H9 (cell line): ENCODE measurements around the gene MAP6. TPM values are rescaled to one million over a fixed set of nuclear protein-coding genes. Genes with fewer than 3 reads are reported as not detected.

Experiments used
- DNase-seq: peaks from one replicate; pipeline ENCODE4 v3.0.0-alpha.2; 2017
- H2AFZ ChIP-seq: one replicate; pipeline ENCODE4 v1.6.1; 2013; ENCODE audit warnings: mild to moderate bottlenecking, low read length, control low read depth, moderate library complexity
- H2AK5ac ChIP-seq: 2 replicates; pipeline ENCODE4 v1.6.1; 2013; ENCODE audit warnings: low read length, control low read depth, mixed read lengths; ENCODE audit not compliant: insufficient read length
- H2BK120ac ChIP-seq: one replicate; pipeline ENCODE4 v1.6.1; 2013; ENCODE audit warnings: low read depth, mild to moderate bottlenecking, low read length, control low read depth, inconsistent platforms; ENCODE audit not compliant: poor library complexity, severe bottlenecking
- H2BK12ac ChIP-seq: 2 replicates; pipeline ENCODE4 v1.6.1; 2013; ENCODE audit warnings: low read length, control low read depth, mixed read lengths, low read depth; ENCODE audit not compliant: insufficient read length
- H2BK15ac ChIP-seq: 2 replicates; pipeline ENCODE4 v1.6.1; 2013; ENCODE audit warnings: low read depth, low read length, control low read depth
- H2BK20ac ChIP-seq: one replicate; pipeline ENCODE4 v1.6.1; 2013; ENCODE audit warnings: low read depth, mild to moderate bottlenecking, low read length, control low read depth, inconsistent platforms; ENCODE audit not compliant: poor library complexity, severe bottlenecking
- H2BK5ac ChIP-seq: 2 replicates; pipeline ENCODE4 v1.6.1; 2013; ENCODE audit warnings: low read length, control low read depth, mixed read lengths; ENCODE audit not compliant: insufficient read length
- H3K14ac ChIP-seq: 2 replicates; pipeline ENCODE4 v1.6.1; 2013; ENCODE audit warnings: low read length, control low read depth; ENCODE audit not compliant: insufficient read depth
- H3K18ac ChIP-seq: 2 replicates; pipeline ENCODE4 v1.6.1; 2013; ENCODE audit warnings: low read depth, mild to moderate bottlenecking, mixed read lengths, low read length, control low read depth; ENCODE audit not compliant: insufficient read length
- H3K23ac ChIP-seq: 2 replicates; pipeline ENCODE4 v1.6.1; 2013; ENCODE audit warnings: low read length, control low read depth, mixed read lengths, low read depth; ENCODE audit not compliant: insufficient read length
- H3K23me2 ChIP-seq: 2 replicates; pipeline ENCODE4 v1.6.1; 2013; ENCODE audit warnings: low read depth, mild to moderate bottlenecking, mixed read lengths, low read length, control low read depth; ENCODE audit not compliant: insufficient read length, poor library complexity, severe bottlenecking
- H3K27ac ChIP-seq: 2 replicates; pipeline ENCODE4 v1.5.1; 2013; ENCODE audit warnings: low read length, control low read depth, mixed read lengths, low read depth; ENCODE audit not compliant: insufficient read length
- H3K27me3 ChIP-seq: 2 replicates; pipeline ENCODE4 v1.6.1; 2013; ENCODE audit warnings: low read length, control low read depth, inconsistent platforms; ENCODE audit not compliant: insufficient read depth
- H3K4ac ChIP-seq: 2 replicates; pipeline ENCODE4 v1.6.1; 2013; ENCODE audit warnings: low read depth, mild to moderate bottlenecking, control low read depth, inconsistent platforms, low read length, moderate library complexity
- H3K4me1 ChIP-seq: 2 replicates; pipeline ENCODE4 v1.6.1; 2013; ENCODE audit warnings: low read length, control low read depth, inconsistent platforms; ENCODE audit not compliant: insufficient read depth
- H3K4me2 ChIP-seq: 2 replicates; pipeline ENCODE4 v1.6.1; 2013; ENCODE audit warnings: low read length, control low read depth, mixed read lengths; ENCODE audit not compliant: insufficient read length, insufficient read depth
- H3K56ac ChIP-seq: 2 replicates; pipeline ENCODE4 v1.6.1; 2013; ENCODE audit warnings: low read depth, mild to moderate bottlenecking, mixed read lengths, low read length, control low read depth; ENCODE audit not compliant: insufficient read length
- H3K79me1 ChIP-seq: 2 replicates; pipeline ENCODE4 v1.6.1; 2013; ENCODE audit warnings: low read depth, mild to moderate bottlenecking, moderate library complexity, low read length, control low read depth, inconsistent platforms; ENCODE audit not compliant: insufficient read depth, poor library complexity, severe bottlenecking
- H3K79me2 ChIP-seq: 2 replicates; pipeline ENCODE4 v1.6.1; 2013; ENCODE audit warnings: low read length, control low read depth, inconsistent platforms; ENCODE audit not compliant: insufficient read depth
- H3K9ac ChIP-seq: 2 replicates; pipeline ENCODE4 v1.6.1; 2013; ENCODE audit warnings: low read length, control low read depth, mixed read lengths; ENCODE audit not compliant: insufficient read length; ENCODE audit errors: extremely low read depth
- H3K9me3 ChIP-seq: one replicate; pipeline ENCODE4 v1.6.1; 2013; ENCODE audit warnings: low read depth, low read length, inconsistent platforms; ENCODE audit not compliant: control insufficient read depth
- H3T11ph ChIP-seq: one replicate; pipeline ENCODE4 v1.6.1; 2013; ENCODE audit warnings: mild to moderate bottlenecking, low read length, control low read depth, inconsistent platforms
- H4K20me1 ChIP-seq: one replicate; pipeline ENCODE4 v1.6.1; 2013; ENCODE audit not compliant: control insufficient read depth, insufficient read length, insufficient read depth
- H4K5ac ChIP-seq: 2 replicates; pipeline ENCODE4 v1.6.1; 2013; ENCODE audit warnings: low read depth, mild to moderate bottlenecking, mixed read lengths, low read length, control low read depth; ENCODE audit not compliant: insufficient read length
- H4K8ac ChIP-seq: replicated peaks from 2 replicates; pipeline ENCODE4 v1.6.1; 2013; ENCODE audit warnings: low read length, control low read depth, mixed read lengths, low read depth; ENCODE audit not compliant: insufficient read length
- H4K91ac ChIP-seq: 2 replicates; pipeline ENCODE4 v1.6.1; 2013; ENCODE audit warnings: low read depth, mild to moderate bottlenecking, moderate library complexity, mixed read lengths, low read length, control low read depth; ENCODE audit not compliant: insufficient read length
- H3K27ac Mint-ChIP-seq, 3 experiments: 2 replicates in 2 of 3; 3 replicates in 1 of 3; pipeline ENCODE4 v1.8.0; 2020 to 2021; ENCODE audit warnings: mixed read lengths in 3 of 3, mild to moderate bottlenecking in 1 of 3, moderate library complexity in 1 of 3
- H3K27me3 Mint-ChIP-seq: 2 replicates; pipeline ENCODE4 v1.8.0; 2021; ENCODE audit warnings: low read depth, mild to moderate bottlenecking, moderate library complexity, mixed read lengths
- H3K36me3 Mint-ChIP-seq, 3 experiments: 2 replicates in 2 of 3; 3 replicates in 1 of 3; pipeline ENCODE4 v1.8.0; 2020 to 2021; ENCODE audit warnings: low read depth in 3 of 3, mixed read lengths in 3 of 3; ENCODE audit not compliant: insufficient read depth in 1 of 3
- H3K4me1 Mint-ChIP-seq, 2 experiments: 2 replicates each; pipeline ENCODE4 v1.8.0; 2020; ENCODE audit warnings: mixed read lengths in 2 of 2
- H3K4me3 Mint-ChIP-seq, 2 experiments: 2 replicates in 1 of 2; 3 replicates in 1 of 2; pipeline ENCODE4 v1.8.0; 2020 to 2021; ENCODE audit warnings: mild to moderate bottlenecking in 2 of 2, mixed read lengths in 2 of 2, moderate library complexity in 1 of 2
- H3K9me3 Mint-ChIP-seq, 2 experiments: 2 replicates in 1 of 2; 3 replicates in 1 of 2; pipeline ENCODE4 v1.8.0; 2020; ENCODE audit warnings: mild to moderate bottlenecking in 2 of 2, mixed read lengths in 2 of 2, moderate library complexity in 1 of 2
- total RNA-seq: library from RNA; stranded (reverse); gene quantifications from 2 replicates; pipeline ENCODE4 v1.2.1, GENCODE V29; 2021
- TF ChIP-seq, protein P1 (sequence below): fragments of 200-600 bp; sonication (generic); conservative IDR thresholded peaks from 3 replicates; pipeline ENCODE4 v1.8.0; 2021; ENCODE audit warnings: antibody characterized with exemption, mild to moderate bottlenecking

MAP6 gene
- total RNA-seq, 1 experiment from 2014 or later = 0.77 TPM

- Mint-ChIP-seq H3K4me3 (no peak overlapping the region), H3K36me3 (no peaks in the 10 kb centered on the region), H3K4me1 (peaks cover 29 to 33% of the 10 kb centered on the region in 2 experiments), H3K27me3 (peaks cover 13% of the 10 kb centered on the region), H3K9me3 (no peaks in the 10 kb centered on the region), H3K27ac (no peak overlapping the region)
- H3K4me1 ChIP-seq = peaks cover 2% of the 10 kb centered on the region; the same call in 1 of the 2 replicates
- no peak overlapping the region for H2BK12ac ChIP-seq
- H2AK5ac ChIP-seq = no peak overlapping the region
- no peak overlapping the region for H3K4me2 ChIP-seq
- no peak for DNase-seq
- H3K14ac ChIP-seq = no peak overlapping the region
- no peak overlapping the region for H3K56ac ChIP-seq
- H2BK15ac ChIP-seq = no peak overlapping the region
- no peak overlapping the region for H4K5ac ChIP-seq
- H3K18ac ChIP-seq = no peak overlapping the region
- no peak overlapping the region for H3K23ac ChIP-seq
- H3K79me2 ChIP-seq = no peaks in the 10 kb centered on the region
- no peak overlapping the region for H3K27ac ChIP-seq
- no peak overlapping the region for H4K8ac ChIP-seq
- no peak overlapping the region for H2BK120ac ChIP-seq
- H2BK20ac ChIP-seq = no peak overlapping the region
- H3K9ac ChIP-seq = no peak overlapping the region
- H3T11ph ChIP-seq = no peak overlapping the region
- H4K91ac ChIP-seq = no peak overlapping the region
- H3K4ac ChIP-seq = no peak overlapping the region
- H4K20me1 ChIP-seq = no peaks in the 10 kb centered on the region
- TF ChIP-seq, protein P1, sequence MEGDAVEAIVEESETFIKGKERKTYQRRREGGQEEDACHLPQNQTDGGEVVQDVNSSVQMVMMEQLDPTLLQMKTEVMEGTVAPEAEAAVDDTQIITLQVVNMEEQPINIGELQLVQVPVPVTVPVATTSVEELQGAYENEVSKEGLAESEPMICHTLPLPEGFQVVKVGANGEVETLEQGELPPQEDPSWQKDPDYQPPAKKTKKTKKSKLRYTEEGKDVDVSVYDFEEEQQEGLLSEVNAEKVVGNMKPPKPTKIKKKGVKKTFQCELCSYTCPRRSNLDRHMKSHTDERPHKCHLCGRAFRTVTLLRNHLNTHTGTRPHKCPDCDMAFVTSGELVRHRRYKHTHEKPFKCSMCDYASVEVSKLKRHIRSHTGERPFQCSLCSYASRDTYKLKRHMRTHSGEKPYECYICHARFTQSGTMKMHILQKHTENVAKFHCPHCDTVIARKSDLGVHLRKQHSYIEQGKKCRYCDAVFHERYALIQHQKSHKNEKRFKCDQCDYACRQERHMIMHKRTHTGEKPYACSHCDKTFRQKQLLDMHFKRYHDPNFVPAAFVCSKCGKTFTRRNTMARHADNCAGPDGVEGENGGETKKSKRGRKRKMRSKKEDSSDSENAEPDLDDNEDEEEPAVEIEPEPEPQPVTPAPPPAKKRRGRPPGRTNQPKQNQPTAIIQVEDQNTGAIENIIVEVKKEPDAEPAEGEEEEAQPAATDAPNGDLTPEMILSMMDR = no peak
- H3K27me3 ChIP-seq = no peaks in the 10 kb centered on the region
- H2BK5ac ChIP-seq = no peak overlapping the region
- no peaks in the 10 kb centered on the region for H3K23me2 ChIP-seq
- H3K9me3 ChIP-seq = no peaks in the 10 kb centered on the region
- H3K79me1 ChIP-seq = no peaks in the 10 kb centered on the region
- H2AFZ ChIP-seq = no peak overlapping the region
Observed at GRCh38 chr11:75598264-75598663, 70.6 kb downstream of the MAP6 start.
